GM21723 (cell line): ENCODE measurements around the gene KIAA2012.
"Not testable (repeated sequence)": the region's sequence is repeated elsewhere in the genome, so short reads cannot be mapped to it uniquely, and the experiment has no call there.

Experiments
- ATAC-seq: cut with Tn5 transposase; IDR thresholded peaks from one replicate; pipeline ENCODE4 v1.9.1; 2021; ENCODE audit warnings: mild to moderate bottlenecking, moderate library complexity; ENCODE audit not compliant: unreplicated experiment

KIAA2012 gene

DNA sequence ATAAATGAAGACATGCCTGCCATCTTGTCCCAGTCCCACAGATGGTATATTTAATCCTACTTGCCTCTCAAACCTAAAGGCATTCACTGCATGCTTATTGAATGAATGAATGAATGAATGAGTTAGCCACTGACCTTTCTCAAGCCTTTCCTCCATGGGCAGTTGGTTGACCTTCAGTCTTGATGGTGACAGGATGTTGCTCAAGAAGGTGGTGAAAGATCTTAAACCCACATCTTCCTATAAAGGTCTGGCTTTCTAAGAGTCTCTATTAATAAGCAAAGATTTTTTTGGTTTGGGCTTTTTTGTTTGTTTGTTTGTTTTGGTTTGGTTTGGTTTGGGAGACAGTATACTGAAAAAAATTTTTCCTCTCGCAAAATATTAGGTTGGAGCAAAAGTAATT lies 41.7 kb downstream of the KIAA2012 start:
- ATAC-seq, result no peak

DNA sequence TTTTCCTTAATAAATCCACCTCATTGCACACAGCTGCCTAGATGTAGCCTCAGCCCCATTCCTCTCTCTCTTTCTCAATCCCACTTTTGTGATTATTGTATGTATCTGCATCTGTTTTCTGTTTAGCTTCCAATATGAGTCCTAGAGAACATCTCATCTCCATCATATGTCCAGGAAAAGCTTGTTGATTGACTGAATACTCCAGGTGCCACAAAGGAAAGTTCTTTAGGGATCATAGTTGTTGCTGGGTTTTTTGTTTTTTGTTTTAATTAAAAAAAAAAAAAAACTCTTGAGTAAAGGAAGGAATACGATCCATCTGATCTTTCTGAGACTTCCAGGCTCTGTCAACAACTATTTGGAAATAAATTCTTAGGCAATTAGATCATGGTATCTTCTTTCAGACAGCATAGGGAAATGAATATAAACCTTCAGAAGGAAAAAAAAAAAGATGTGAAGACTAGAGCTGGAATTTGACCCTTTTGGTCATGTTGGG lies 42.5 kb downstream of the KIAA2012 start:
- ATAC-seq, result no peak

DNA sequence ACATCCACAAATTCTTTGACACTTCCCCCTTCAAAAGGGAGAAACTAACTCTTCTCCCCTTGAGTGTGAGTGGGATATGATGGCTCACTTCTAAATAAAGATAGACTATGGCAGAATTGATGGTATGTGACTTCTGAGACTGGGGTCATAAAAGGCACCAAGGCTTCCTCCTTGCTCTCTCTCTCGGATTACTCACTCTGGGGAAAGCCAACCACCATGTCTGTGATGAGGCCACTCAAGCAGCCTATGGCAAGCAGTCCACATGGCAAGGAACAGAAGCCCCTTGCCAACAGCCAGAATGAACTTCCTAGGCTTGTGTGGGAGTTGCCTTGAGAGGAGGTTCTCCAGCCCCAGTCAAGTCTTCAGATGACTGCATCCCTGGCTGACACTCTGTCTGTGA lies 43.6 kb downstream of the KIAA2012 start:
- ATAC-seq, result no peak

DNA sequence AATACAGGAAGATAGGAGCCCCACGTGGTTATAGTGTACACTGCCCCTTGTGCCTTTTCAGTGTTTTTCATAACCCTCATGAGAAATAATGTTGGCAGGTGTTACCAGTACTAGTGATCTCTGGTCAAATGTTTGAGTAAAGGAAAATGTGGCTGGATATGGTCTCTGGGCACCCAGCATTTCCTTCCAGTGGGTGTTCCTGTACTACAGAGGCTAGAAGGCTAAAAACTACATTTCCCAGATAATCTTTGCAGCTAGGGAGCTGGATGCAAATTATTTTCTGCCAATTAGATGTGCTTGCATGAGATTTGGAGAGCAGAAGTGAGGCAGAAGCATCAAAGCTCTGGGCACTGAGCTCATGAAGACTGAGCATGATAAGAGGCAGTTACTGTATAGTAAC lies 45.1 kb downstream of the KIAA2012 start:
- ATAC-seq, result no peak

DNA sequence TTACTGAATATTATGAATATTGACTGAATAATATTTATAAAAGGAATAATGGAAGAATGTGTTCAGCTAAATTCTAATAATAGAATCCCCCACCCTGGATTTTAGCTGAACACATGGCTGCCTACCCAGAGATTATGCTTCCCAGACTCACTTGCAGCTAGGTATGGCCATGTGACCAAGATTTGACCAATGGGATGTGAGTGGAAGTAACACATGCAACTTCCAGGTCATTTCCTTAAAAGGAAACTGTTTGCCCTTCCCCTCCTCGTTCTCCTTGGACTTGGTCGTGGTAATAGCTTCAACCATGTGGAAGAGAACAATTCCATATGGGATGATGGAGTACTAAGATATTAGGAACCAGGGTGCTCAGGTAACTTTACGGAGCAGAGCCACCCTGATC lies 47.8 kb downstream of the KIAA2012 start:
- no peak for ATAC-seq

DNA sequence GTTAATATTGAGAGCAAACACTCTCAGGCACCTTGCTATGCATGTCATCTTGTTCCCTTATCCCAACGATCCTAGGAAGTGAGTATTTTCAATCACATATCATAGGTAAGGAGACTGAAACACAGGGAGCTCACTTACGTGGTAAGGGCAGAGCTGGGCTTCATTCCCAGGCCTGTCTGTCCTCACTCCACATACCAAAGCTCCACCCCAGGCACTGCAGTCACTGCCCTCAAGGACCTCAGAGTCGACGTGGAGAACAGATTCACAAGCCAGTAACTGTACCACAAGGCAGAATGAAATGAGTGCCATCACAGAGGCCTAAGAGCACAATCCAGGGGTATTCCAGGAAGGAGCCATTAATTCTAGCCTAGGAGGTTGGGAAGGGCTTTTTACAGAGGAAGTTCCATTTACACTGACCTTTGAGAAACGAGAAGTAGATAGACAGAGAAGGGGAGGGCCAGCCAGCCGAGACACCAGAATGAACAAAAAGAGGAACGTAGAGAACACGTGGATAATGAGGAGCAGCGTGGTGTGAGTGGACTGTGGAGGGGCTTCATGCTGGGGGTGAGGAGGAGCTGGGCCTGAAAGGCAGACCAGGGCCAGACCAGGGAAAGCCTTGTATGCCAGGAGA lies 48.6 kb downstream of the KIAA2012 start:
- ATAC-seq, result no peak

DNA sequence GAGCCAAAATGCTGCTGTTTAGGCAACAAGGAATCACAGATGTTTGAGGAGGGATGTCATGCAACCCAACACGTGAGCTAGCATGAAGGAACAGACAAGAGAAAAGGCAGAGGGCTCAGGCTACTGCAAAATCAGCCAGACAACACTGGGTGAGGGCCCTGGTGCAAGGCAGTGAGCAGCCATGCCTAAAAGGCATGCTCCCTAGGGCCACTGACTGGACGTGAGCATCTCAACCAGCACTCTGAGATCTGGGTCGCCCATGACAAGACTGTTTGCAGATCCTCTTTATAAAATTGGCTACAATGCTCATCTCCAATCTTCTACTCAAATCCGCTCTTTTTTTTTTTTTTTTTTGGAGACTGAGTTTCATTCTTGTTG lies 49.1 kb downstream of the KIAA2012 start:
- ATAC-seq, result no peak

DNA sequence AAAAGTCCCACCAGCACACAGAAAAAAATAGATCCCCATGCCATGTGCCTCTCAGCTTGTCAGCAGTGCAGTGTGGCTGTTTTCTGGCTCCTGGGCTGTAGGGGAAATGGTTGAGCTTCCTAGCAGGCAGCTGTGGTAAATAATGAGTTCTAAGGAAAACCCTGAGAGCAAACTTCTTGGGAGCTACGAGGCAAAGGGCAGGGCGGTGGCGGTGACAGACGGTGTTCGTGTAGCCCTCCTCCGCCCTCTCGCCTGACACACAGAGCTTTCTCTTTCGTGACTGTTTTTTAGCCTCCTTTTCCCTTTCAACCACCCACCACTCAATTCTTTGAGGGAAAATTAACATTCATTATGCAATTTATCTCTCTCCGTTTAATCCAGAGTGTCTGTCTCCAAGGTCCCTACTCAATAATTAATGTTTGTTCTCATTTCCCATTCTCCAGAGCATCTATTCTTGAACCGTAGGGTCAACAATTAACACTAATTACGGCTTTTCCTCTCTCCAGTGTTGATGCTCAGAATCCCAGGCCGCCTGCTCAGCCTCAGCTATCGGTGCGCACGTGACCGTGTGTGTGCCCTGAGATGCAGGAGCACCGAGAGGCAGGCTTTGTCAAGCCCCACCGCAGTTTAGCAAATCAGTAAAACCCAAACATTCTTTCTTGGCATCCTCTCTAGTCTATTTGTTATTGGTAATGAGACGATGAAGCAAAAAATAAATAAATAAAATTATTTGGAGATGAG lies 50.1 kb downstream of the KIAA2012 start:
- ATAC-seq, result no peak

DNA sequence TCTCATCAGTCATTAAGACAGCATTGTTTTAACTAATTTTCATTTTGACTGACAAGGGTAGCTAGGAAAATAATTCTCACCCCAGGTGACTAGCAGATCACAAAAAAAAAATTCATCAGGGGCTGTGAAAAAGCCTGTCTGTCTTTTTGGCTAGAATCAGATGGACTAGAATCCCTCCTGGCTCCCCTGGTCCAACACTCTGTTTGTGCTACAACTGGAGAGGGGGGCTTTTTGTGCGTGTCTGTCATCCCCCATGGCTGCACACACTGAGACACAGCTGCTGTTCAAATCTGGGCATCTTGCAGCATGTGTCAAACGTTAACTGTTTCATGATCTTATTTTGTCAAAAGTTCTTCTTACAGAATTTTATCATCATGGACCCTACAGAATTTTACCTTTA lies 51.2 kb downstream of the KIAA2012 start:
- ATAC-seq, result no peak

DNA sequence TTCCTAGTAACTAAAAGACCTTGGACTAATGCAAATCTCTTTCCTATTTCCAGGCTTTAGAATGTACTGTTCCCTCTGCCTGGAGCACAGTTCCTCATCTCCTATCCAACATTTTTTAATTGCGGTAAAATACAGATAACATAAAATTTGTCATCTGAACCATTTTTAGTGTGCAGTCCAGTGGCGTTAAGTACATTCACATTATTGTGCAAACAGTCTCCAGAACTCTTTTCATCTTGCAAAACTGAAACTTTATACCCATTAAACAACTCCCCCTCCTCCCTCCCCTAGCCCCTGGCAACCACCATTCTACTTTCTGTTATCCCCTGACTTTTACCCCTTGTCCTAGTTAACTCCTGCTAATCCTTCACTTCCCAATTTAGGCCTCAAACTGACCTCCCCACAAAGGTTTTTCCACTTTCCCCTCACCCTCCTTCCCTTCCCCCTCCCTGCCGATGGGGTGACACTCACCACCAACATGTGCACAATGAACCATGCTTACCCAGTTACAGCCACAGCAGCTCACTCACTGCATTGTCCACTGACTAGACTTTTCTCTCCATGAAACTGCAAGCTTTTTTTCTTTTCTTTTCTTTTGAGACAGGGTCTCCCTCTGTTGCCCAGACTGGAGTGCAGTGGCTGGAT lies 54.8 kb downstream of the KIAA2012 start:
- no peak for ATAC-seq

DNA sequence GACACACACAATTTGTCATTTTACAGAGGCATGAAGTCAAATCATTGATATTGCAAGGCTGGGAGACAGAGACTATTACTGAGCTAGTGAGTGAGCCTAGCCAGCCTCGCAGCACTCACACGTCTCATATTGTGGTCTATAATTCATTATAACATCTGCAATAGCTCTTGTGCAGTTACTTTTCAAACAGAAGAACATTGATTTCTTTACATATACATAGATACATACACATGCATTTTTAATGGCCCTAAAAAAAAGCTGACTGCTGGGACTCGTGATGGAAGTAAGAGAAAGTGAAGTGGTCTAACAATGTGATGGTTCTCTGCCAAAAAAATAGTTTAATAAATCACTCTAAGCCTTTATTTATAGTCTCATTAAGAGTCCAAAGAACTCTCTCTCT lies 56.8 kb downstream of the KIAA2012 start:
- no peak for ATAC-seq

DNA sequence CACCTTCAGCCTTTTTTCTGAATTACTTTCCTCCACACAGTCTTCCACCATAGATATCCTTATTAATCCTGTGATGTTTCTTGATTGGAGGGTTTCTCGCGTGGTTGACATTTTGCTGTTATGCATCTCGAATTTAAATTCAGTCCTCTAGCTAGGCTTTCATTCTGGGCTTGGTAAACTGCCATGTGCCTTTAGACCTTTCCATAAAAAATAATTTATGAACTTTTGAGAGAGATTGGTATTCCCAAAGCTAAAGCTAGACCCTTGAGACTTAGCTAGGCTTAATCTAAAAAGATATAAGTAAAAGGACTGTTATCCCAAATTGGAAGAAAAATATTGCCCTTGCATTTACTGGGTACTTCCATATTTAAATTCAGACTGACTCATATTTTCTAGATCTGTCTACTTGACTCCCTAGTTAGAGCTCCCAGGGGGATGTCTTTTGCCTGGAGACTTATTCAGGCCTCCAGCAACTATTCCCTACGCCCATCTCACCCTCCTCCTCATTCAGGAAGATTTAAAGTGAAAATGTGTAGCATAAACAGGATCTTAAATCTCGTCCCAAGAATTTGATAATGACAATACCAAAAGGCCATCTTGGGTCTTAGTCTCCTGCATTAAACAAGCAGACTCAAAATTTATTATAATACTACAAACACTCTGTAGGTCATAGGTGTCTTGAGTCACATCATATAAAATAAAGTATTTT lies 60.3 kb downstream of the KIAA2012 start:
- ATAC-seq, result no peak

DNA sequence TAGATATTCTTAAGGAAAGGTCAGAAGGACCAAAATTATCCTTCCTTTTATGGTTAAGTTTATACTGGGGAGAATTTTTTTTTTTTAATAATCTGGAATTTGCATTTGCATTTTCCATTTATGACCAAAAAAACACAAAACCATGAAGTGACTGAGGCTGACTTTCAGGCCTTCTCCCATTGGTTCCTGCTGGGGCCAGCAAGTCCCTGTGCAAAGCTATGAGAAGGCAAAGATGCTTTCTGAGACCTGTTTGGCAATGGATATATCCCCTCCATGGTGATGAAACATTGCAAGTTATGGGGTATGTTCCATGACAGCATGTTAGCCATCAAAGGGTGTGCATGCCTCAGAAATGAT lies 60.8 kb downstream of the KIAA2012 start:
- ATAC-seq, result no peak

DNA sequence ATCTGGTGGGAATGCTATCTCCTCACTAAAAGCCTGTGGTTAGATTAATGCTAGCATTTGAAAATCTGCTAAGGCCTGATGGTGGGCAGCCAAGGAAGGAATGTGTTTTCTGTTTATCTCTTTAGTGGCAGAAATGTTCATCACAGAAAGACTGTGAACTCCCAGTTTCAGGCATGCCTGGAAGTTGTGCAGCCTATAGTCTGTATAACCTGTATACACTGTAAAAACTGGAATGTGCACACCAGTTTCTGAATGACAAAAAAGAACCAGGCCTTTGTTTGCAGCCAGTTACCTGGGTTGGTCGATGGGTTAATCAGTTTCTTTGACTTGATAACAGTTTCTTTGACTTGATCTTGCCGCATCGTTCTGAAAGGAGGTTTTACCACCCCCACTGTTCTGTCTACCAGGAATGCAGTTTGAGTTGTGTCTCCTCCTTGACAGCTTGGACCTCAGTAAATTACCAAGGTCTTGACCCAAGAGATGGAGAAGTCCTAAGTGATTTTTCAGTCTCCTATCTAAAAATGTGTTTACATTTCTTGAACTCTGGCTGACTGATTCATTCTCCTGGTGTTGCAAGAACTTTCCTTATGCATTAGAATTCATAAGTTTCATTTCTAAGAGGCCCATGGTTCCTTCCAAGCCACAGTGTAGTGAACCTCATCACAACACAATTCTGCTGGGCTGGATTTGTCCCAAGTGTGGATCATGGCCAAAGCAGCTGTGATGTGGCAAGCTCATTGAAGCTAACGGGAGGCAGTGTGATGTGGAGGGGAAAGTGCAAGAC lies 62.2 kb downstream of the KIAA2012 start:
- ATAC-seq, result no peak

DNA sequence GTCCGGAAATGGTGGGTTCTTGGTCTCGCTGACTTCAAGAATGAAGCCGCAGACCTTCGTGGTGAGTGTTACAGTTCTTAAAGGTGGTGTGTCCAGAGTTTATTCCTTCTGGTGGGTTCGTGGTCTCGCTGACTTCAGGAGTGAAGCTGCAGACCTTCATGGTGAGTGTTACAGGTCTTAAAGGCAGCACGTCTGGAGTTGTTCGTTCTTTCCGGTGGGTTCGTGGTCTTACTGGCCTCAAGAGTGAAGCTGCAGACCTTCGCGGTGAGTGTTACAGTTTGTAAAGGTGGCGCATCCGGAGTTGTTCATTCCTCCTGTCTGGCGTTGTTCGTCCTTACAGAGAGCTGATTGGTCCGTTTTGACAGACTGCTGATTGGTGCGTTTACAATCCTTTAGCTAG lies 63.0 kb downstream of the KIAA2012 start:
- ATAC-seq, result not testable (repeated sequence)

DNA sequence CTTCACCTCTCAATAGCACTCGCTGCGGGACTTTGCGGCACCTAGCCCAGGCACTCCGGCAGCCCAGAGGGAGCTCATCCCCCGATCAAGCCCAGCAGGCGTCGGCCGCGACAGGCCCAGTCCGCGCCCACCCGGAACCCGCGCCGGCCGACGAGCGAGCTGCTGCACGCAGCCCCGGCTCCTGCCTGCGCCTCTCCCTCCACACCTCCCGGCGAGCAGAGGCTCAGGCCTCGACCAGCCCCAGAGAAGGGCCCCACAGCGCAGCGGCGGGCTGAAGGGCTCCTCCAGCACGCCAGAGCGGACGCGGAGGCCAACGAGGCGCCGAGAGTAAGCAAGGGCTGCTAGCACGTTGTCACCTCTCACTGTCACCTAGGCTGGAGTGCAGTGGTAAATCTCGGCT lies 63.5 kb downstream of the KIAA2012 start:
- ATAC-seq, result no peak

DNA sequence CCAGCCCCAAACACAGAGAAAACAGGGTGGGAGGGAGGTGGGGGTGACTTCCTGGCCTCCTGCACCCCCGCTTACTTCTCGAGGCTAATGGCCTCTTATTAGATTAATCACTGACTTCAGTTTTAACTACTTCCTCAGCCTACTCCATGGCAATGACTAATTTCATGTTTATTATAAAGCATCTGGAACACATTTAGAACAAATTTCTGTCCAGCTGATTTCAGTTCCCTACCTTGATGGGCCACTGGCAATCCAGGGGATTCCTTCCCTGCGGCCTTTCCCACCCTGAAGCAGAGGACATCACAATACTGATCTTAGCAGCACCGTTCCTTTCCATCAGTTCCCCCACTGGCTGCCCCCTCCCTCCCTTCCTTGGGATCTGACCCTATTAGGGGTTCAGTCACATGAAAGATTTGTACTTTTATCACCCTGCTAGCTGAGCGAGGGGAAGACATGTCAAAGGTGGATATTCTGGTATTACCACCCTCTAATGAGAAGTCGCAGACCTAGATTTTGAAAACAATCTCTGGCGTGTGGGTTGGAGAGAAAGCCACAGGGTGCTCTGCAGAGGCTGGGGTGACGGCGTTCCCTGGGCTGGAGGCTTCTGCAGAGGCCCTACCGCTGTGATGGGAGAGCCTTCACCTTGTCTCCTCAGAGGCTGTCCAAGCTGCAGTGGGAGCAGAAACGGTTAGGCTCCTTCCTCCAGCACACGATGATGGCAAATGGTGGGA lies 67.6 kb downstream of the KIAA2012 start:
- no peak for ATAC-seq

DNA sequence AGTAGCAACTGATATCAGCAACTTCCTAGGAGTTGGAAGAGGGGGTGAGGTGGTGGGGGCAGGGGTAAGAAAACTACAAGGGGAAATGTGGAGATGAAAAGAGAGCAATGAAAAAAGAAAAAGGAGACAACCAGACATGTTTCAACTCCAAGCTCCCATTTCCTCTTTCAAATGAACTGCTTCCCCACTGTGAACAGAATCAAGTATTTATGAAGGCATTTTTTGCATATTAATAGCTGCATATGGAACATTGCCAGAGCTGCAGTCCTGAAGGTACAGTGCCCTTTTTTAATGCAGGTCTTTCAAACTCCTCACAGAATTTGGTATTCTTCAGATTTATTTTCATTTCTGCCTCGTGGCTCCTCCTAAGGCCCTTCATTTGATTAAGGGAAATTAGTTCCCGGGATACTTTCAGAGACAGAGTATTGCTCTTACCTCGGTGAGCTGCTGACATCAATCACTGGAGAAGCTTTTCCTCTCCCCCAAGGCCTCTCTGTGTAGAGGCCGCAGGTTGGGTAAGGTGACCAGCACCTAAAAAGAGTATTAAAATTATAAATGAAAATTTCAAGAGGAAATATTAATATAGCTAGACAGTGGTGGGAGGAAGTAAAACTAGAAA lies 68.4 kb downstream of the KIAA2012 start:
- no peak for ATAC-seq

DNA sequence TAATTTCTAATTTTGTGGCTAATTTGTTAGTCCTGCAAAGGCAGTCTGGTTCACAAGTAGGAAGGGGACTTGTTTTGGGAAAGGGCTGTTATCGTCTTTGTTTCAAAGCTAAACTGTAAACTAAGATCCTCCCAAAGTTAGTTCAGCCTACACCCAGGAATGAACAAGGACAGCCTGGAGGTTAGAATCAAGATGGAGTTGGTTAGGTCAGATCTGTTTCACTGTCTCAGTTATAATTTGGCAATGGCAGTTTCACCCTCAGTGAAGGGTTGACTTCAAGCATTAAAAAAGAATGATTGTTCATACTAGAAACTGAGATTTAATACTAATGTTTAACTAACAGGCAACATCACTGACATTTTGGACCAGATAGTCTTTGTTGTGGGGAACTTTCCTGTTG lies 69.5 kb downstream of the KIAA2012 start:
- no peak for ATAC-seq

DNA sequence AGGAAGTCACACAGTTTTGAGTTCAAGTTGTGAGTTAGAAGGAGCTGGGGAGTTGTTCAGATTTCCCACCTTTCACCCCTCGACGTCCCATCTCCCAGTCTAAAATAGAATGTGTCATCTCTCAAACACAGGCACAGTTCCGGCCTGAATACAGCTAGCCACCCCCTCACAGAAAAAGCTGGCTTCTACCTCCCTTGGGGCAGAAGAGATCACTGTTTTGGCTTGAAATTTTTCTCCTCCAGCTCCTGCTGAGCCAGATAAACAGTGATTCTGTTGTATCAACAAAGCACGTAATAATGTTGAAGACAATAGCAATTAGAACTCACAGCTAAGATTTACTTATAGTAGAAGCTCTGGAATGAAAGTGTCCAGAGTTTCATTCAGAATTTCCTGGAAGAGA lies 74.7 kb downstream of the KIAA2012 start:
- ATAC-seq, result no peak
